ENCODE results near the gene ITGA11. TPM values are rescaled to one million over a fixed set of nuclear protein-coding genes. Genes with fewer than 3 reads are reported as not detected.

ITGA11 gene
- total RNA-seq, 1 experiment from 2014 or later: 2.1 TPM

- no peak for DNase-seq (ENCODE audit: low read depth)
These were observed 69.3 kb downstream of the ITGA11 start for GRCh38 chr15:68362537-68363126.

GRCh38 chr15:68360721-68361120 lies 71.2 kb downstream of the ITGA11 start:
- DNase-seq (ENCODE audit: low read depth): no peak

DNA sequence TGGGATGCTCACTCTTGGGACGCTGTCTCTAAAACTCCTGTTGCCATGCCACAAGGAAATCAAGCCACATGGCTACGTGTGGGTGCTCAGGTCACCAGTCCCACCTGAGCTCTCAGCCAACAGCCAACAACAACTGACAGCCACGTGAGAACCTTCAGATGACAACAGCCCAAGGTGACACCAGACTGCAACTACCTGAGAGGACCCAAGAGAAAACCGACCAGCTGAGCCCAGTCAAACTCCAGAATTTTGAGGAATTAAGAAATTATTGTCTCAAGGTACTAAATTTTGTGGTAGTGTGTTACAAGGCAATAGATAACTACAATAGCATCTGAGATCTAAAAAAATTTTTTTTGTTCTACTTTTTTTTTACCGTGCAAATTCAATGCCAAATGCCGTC lies 75.2 kb downstream of the ITGA11 start:
- no peak for DNase-seq (ENCODE audit: low read depth)

DNA sequence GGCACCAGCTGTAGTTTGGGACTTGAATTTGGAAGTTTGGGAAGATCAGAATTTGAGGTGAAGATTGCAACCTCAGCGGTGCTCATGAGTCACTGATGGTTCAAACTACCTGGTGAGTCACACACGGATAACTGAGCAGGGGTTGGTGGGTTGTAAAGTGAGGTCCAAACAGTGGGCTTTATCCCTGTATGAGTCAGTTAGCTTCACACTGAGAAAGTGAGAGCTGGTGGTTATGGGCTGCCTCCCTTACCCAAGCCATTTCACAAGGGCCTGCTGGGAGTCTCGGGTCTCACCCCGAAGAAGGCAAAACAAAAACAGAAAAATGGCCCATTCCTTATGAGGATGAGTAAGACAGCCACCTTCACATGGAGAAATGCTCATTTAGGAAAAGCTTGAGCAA lies 77.0 kb downstream of the ITGA11 start:
- peak; percentile 99 for DNase-seq (ENCODE audit: low read depth)

DNA sequence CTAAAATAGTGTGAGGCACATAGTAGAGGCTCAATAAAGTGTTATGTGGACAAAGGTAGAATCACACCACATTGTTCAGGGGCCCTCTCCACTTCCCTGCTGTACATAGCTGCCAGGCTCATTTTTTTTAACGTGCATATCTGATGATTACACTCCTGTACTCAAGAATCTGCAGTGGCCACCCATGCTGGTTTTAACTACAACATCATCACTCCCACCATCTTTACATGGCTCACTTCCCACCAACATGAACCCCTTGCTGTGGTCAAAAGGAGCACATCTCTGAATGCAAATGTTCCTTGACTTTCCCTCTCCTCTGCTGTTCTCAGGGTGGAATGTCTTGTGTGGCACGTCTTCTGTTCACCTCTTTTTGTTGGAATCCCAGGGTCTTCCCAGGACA lies 77.7 kb downstream of the ITGA11 start:
- DNase-seq (ENCODE audit: low read depth): peak; percentile 17

DNA sequence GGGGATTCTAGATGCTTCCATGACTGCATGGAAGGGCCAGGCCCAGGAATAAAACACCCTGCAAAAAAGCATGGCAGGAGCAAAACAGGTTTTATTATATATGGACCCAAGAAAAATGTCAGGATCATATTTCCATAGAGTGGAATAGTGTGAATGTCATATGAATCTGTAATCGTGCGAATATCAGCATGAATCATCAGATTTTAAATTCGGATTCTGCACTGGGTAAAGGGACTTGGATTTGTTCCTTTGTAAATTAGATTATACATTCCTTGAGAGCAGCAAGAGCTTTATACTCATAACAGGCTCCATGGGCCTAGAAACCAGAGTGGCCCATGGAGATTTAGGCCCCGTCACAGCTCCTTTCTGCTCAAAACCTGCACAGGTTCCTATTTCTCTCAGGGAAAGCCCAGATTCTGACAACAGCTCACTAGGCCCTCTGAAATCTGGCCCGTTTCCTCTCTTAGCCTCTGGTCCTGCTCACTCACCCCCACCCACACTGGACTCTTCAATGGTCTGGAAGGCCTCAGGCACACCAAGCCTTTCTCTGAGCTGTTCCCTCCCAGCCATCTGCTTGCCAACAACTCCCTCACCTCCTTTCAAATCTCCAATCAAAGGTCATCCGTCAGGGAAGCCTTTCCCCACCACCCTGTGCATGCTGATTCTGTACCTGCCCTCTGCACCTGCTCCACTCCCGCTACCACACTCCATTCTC lies 78.4 kb downstream of the ITGA11 start:
- no peak for DNase-seq (ENCODE audit: low read depth)

DNA sequence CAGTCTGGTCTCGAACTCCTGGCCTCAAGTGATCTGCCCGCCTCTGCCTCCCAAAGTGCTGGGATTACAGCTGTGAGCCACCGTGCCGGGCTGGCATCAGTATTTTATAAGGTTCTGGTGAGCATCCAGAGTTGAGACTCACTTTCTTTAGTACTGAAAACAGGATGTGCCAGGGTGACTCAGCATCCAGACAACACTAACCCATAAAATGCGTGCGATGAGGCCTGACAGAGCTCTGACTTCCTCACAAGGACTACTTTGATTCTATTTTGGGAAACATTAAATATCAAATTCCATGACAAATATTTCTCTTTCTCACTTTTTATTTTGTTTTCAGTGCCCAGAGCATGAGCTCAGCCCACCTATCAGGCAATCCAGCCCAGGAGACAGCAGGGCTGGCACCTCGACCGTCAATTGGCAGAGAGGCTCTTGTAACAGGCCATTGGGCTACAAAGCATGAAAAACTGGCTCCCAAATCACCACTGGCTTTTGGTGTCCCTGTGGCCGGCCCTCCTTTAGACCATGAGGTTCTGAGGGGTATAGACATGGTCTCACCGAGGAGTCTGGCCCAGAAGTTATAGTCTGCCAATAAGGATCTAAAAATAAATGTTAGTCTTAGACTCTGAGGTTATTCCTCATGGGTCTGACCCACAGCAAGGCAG lies 79.4 kb downstream of the ITGA11 start:
- peak; percentile 99 for DNase-seq (ENCODE audit: low read depth)

- DNase-seq (ENCODE audit: low read depth): no peak
These were observed 82.8 kb downstream of the ITGA11 start for GRCh38 chr15:68349151-68349550.

GRCh38 chr15:68348606-68349005 lies 83.4 kb downstream of the ITGA11 start:
- no peak for DNase-seq (ENCODE audit: low read depth)

GRCh38 chr15:68348081-68348480 lies 83.9 kb downstream of the ITGA11 start:
- DNase-seq (ENCODE audit: low read depth): no peak

DNA sequence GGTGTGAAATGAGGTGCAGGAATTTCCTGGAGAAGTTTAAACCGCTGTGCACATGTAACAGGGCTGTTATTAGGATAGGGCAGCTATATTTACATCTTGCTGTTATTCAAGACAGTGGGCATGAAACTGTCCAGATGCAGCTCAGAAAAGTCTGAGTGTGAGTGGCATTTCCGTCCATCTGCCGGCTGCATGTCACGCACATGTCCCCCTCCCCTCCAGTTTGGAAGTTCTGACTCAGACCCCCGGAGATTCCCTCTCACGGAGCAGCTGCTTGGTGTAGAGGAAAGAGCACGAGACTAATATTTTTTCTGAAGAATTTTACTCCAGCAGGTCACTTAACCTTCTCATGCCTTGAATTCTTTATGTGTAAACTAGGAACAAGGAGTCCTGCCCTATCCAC lies 84.6 kb downstream of the ITGA11 start:
- peak; percentile 61 for DNase-seq (ENCODE audit: low read depth)

DNA sequence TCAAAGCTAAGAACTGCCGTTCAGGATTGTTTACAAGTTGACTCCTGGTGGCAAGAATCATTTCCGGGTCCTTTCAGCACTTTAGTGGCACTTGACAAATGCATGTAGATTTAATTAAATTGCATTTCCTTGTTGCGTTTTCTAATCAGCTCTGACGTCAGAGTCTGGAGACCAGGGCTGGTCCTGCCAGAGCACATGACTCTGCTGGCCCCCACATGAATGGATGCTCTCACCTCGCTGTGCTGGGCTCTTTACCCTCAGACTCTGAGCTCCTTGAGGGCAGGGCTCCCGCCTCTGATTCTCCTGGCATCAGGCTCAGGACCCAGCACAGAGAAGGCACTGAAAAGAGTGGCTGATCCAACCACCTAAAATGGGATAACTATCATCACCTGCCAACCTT lies 85.0 kb downstream of the ITGA11 start:
- no peak for DNase-seq (ENCODE audit: low read depth)

GRCh38 chr15:68345481-68345880 lies 86.5 kb downstream of the ITGA11 start:
- no peak for DNase-seq (ENCODE audit: low read depth)

- no peak for DNase-seq (ENCODE audit: low read depth)
These were observed 87.4 kb downstream of the ITGA11 start for GRCh38 chr15:68344600-68344999.

GRCh38 chr15:68343579-68344225 lies 88.3 kb downstream of the ITGA11 start:
- no peak for DNase-seq (ENCODE audit: low read depth)

DNA sequence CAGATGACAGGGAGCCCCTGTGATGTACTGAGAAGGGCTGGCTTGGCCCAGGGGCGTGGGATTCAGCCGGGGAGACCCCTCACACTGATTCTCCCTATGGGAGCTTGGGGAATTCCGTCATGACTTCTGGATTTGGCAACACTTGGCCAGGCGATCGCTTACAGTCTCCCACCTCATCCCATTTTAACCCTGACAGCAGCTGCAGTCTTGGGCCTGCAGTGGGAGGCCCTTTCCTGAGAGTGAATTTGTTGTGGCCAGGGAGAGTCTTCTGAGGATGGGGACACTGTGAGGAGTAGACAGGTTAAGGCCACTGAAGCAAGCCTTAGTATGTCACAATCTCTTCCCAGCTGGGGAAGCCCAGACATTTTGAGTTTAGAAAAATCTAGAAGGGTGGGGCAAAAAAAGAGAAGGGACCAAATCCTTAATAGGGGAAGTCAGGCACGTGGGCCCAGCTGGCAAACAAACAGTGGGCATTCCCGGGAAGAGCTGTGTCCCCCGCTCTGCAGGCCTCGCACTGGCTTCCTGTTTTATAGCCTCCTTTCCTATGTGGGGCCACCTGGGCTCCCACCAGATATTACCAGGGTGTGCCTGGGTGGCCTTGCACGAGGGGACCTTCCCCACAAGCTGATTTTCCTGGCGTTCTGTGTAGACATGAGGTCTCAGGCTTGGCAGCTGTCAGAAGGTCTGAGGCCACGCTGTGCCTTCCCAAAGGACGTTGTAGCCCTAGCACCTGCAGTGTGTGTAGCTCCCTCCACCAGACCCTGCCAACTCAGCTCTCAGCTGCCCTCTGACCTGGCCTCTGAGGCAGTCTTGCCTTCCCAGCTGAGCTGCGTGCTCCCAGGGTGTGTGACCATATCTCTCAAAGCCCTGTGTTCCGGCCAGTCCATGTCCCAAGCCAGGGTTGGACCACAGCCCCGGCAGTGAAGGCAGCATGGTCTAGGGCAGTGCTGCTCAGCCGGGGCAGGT lies 89.9 kb downstream of the ITGA11 start:
- no peak for DNase-seq (ENCODE audit: low read depth)

DNA sequence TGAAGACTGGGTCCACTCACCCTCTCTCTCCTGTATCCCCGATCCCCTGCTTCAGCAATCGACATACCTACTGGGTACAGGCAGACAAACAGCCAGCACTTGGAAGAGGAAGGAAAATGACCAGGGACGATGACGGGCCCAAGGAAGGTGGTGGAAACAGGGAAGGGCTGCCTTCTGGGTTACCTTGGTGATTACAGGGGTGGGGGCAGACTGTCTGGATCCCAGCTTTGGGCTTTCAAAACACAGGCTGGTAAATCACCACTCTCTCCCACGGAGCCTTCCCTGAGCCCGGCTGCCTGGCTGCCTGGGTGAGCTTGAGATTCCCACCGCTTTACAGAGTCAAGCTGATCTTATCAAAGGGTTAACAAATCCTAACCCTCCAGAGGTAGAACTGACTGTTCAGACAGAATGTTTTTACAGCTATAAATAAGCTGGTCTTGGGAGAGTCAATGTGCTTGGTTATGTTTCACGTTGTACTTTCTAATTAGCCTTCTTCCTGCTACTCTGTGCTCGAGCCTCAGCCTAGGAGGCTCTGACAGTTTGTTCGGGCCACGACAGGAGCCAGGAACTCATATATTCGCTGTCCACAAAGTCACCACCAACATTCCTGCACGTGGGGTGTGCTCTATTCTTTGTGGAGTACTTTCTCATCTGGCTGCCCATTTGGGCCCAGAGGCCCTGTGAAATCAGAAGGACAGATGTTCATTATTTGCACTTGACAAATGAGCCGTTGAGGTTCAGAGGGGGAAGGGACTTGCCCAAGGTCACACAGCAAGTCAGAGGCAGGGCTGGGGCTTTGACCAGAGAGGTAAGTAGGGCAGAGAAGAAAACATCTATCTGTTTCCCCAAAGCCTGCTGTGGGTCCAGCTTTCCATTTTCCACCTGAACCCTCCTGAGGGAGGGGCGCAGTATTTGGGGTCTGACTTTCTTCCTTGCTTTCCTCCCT lies 91.0 kb downstream of the ITGA11 start:
- no peak for DNase-seq (ENCODE audit: low read depth)

- DNase-seq (ENCODE audit: low read depth): no peak
These were observed 92.5 kb downstream of the ITGA11 start for GRCh38 chr15:68339481-68339880.

DNA sequence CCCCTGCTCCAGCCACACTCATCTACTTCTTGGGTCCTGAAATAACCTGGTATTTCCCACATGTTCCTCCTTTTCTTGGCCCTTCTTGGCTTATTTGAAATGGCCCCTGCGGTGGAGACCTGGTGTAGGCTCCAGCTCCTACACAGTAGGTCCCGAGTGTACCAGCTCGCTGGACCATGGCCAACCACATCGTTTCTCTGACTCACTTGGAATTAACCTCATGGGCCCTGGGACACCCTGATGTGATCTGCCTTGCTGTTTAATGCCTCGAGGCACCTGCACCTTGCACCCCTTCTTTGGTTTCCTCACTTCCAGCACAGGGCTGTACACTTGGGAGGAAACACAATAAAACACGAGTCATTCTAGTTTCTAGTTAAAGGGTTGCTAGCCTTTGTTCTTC lies 94.1 kb downstream of the ITGA11 start:
- DNase-seq (ENCODE audit: low read depth): peak; percentile 14

DNA sequence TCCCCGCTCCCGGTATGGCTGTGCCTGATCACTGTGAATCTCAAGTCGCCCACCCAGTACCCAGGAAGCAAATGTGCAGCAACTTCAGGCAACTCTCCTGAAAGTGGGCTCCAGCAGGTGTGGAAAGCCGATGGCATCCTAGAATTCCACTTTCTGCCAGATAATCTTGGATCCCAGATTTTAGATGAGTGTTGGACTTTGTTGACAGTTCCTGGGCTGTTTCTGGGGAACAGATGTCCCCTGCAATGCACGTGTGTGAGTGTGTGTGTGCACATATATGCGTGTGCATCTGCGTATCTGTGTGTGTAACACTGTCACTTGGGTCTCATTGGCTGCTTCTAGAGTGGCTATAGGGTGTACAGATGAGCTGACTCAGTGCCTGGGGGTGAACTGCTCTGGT lies 95.4 kb downstream of the ITGA11 start:
- no peak for DNase-seq (ENCODE audit: low read depth)

Measured in HT1080 (cell line).